ENCODE measurements around the gene C20orf96. TPM values are rescaled to one million over a fixed set of nuclear protein-coding genes. Genes with fewer than 3 reads are reported as not detected.

The C20orf96 gene
- total and polyA plus RNA-seq, 4 donors: 0.70 to 2.6 (median 1.7) TPM

DNA sequence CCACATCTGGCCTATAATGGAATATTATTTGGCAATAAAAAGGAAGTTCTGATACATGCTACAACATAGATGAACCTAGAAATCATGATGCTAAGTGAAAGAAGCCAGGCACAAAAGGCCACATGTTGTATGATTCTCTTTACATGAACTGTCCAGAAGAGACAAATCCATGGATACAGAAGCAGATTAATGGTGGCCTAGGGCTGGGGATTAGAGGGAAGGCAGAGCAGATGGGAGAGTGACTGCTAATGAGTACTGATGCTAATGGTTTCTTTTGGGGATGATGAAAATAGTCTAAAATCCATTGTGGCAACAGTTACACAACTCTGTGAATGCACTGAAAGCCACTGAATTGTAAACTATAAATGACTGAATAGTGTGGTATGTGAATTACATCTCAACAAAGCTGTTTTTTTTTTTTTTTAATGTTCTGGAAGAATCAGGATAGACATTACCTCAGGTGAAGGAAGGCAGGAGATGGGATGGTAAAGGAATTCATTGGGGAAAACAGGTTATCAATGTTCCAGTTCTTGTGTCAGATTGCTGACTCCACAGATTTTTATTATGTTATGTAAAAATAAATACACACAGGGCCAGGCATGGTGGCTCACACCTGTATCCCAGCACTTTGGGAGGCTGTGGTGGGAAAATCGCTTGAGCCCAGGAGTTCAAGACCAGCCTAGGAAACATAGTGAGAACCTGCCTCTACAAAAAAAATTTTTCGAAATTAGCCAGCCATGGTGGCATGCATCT lies 25.9 kb upstream of the C20orf96 start:
- Histone ChIP-seq H3K9ac (ENCODE audit: low read depth in 1 of 2, low read length in 2 of 2) (no peak overlapping the region), H3K4me1 (ENCODE audit: control insufficient read depth in 4 of 4, insufficient read depth in 4 of 4, low read length in 3 of 4) (no peaks in the 10 kb centered on the region), H3K36me3 (ENCODE audit: control insufficient read depth in 4 of 4, insufficient read depth in 3 of 4, low read depth in 1 of 4, low read length in 3 of 4) (no peaks in the 10 kb centered on the region), H3K27me3 (ENCODE audit: control insufficient read depth in 4 of 4, insufficient read depth in 4 of 4, low read length in 3 of 4) (no peaks in the 10 kb centered on the region), H3K9me3 (ENCODE audit: control insufficient read depth in 4 of 4, low read length in 3 of 4) (no peaks in the 10 kb centered on the region), H3K4me3 (ENCODE audit: low read depth in 1 of 3, low read length in 3 of 3) (no peak overlapping the region), H3K27ac (ENCODE audit: low read depth in 1 of 2, low read length in 2 of 2) (no peak overlapping the region)
- DNase-seq (ENCODE audit: low spot score): no peak
- no peak for TF ChIP-seq JUND (IDR thresholded peaks at IDR 0.05)
- no peak for TF ChIP-seq FOXA2 (IDR thresholded peaks at IDR 0.05)
- TF ChIP-seq SP1 (IDR thresholded peaks at IDR 0.05): no peak
- no peak for TF ChIP-seq TAF1 (conservative IDR thresholded peaks at IDR 0.05)
- TF ChIP-seq RXRA (IDR thresholded peaks at IDR 0.05): no peak
- no peak for TF ChIP-seq HNF4G (IDR thresholded peaks at IDR 0.05)
- TF ChIP-seq, protein P1, sequence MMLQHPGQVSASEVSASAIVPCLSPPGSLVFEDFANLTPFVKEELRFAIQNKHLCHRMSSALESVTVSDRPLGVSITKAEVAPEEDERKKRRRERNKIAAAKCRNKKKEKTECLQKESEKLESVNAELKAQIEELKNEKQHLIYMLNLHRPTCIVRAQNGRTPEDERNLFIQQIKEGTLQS (IDR thresholded peaks at IDR 0.05): no peak
- no peak for TF ChIP-seq HNF4A (conservative IDR thresholded peaks at IDR 0.05)
- TF ChIP-seq RAD21 (IDR thresholded peaks at IDR 0.05): no peak
- TF ChIP-seq FOXA1 (IDR thresholded peaks at IDR 0.05): no peak
- TF ChIP-seq, protein P2, sequence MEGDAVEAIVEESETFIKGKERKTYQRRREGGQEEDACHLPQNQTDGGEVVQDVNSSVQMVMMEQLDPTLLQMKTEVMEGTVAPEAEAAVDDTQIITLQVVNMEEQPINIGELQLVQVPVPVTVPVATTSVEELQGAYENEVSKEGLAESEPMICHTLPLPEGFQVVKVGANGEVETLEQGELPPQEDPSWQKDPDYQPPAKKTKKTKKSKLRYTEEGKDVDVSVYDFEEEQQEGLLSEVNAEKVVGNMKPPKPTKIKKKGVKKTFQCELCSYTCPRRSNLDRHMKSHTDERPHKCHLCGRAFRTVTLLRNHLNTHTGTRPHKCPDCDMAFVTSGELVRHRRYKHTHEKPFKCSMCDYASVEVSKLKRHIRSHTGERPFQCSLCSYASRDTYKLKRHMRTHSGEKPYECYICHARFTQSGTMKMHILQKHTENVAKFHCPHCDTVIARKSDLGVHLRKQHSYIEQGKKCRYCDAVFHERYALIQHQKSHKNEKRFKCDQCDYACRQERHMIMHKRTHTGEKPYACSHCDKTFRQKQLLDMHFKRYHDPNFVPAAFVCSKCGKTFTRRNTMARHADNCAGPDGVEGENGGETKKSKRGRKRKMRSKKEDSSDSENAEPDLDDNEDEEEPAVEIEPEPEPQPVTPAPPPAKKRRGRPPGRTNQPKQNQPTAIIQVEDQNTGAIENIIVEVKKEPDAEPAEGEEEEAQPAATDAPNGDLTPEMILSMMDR (IDR thresholded peaks at IDR 0.05; ENCODE audit: low read depth, low read length, missing input control): no peak
- no peak for TF ChIP-seq GABPA (IDR thresholded peaks at IDR 0.05 in 1 of 2, conservative IDR thresholded peaks at IDR 0.05 in 1 of 2)
- 92% methylated on average over 2 of the region's 2 CpGs for WGBS

DNA sequence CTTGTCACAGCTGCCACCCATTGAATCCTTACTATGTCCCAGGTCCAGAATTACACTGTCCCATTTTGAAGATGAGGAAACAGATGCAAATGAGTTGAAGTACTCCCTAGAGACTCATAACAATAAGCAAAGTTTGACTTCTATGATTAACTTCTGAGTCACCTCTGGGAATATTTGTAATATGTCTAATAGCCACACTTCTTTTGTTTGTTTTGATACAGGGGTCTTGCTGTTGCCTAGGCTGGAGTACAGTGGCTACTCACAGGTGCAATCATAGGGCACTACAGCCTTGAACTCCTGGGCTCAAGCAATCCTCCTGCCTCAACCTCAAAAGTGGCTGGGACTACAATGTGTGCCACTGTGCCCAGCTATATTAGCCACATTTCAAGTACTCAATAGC lies 23.4 kb upstream of the C20orf96 start:
- TF ChIP-seq, protein P3, sequence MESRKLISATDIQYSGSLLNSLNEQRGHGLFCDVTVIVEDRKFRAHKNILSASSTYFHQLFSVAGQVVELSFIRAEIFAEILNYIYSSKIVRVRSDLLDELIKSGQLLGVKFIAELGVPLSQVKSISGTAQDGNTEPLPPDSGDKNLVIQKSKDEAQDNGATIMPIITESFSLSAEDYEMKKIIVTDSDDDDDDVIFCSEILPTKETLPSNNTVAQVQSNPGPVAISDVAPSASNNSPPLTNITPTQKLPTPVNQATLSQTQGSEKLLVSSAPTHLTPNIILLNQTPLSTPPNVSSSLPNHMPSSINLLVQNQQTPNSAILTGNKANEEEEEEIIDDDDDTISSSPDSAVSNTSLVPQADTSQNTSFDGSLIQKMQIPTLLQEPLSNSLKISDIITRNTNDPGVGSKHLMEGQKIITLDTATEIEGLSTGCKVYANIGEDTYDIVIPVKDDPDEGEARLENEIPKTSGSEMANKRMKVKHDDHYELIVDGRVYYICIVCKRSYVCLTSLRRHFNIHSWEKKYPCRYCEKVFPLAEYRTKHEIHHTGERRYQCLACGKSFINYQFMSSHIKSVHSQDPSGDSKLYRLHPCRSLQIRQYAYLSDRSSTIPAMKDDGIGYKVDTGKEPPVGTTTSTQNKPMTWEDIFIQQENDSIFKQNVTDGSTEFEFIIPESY (IDR thresholded peaks at IDR 0.05): no peak
- TF ChIP-seq FOXA2 (IDR thresholded peaks at IDR 0.05): no peak
- no peak for TF ChIP-seq JUND (IDR thresholded peaks at IDR 0.05)
- TF ChIP-seq GABPA (IDR thresholded peaks at IDR 0.05 in 1 of 2, conservative IDR thresholded peaks at IDR 0.05 in 1 of 2): no peak
- TF ChIP-seq RXRA (IDR thresholded peaks at IDR 0.05): no peak
- TF ChIP-seq HNF4G (IDR thresholded peaks at IDR 0.05): no peak
- TF ChIP-seq, protein P4, sequence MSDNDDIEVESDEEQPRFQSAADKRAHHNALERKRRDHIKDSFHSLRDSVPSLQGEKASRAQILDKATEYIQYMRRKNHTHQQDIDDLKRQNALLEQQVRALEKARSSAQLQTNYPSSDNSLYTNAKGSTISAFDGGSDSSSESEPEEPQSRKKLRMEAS (IDR thresholded peaks at IDR 0.05): no peak
- no peak for TF ChIP-seq RAD21 (IDR thresholded peaks at IDR 0.05)
- TF ChIP-seq, protein P2 (IDR thresholded peaks at IDR 0.05; ENCODE audit: low read depth, low read length, missing input control): no peak
- no peak for TF ChIP-seq FOXA1 (IDR thresholded peaks at IDR 0.05)
- no peak for TF ChIP-seq NR2F2 (IDR thresholded peaks at IDR 0.05)
- TF ChIP-seq YY1 (IDR thresholded peaks at IDR 0.05): no peak
- TF ChIP-seq TAF1 (conservative IDR thresholded peaks at IDR 0.05): no peak
- no peak for TF ChIP-seq EGR1 (IDR thresholded peaks at IDR 0.05; ENCODE audit: low read depth in 2 of 2)
- no peak for TF ChIP-seq HNF4A (conservative IDR thresholded peaks at IDR 0.05)
- TF ChIP-seq, protein P5, sequence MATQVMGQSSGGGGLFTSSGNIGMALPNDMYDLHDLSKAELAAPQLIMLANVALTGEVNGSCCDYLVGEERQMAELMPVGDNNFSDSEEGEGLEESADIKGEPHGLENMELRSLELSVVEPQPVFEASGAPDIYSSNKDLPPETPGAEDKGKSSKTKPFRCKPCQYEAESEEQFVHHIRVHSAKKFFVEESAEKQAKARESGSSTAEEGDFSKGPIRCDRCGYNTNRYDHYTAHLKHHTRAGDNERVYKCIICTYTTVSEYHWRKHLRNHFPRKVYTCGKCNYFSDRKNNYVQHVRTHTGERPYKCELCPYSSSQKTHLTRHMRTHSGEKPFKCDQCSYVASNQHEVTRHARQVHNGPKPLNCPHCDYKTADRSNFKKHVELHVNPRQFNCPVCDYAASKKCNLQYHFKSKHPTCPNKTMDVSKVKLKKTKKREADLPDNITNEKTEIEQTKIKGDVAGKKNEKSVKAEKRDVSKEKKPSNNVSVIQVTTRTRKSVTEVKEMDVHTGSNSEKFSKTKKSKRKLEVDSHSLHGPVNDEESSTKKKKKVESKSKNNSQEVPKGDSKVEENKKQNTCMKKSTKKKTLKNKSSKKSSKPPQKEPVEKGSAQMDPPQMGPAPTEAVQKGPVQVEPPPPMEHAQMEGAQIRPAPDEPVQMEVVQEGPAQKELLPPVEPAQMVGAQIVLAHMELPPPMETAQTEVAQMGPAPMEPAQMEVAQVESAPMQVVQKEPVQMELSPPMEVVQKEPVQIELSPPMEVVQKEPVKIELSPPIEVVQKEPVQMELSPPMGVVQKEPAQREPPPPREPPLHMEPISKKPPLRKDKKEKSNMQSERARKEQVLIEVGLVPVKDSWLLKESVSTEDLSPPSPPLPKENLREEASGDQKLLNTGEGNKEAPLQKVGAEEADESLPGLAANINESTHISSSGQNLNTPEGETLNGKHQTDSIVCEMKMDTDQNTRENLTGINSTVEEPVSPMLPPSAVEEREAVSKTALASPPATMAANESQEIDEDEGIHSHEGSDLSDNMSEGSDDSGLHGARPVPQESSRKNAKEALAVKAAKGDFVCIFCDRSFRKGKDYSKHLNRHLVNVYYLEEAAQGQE (IDR thresholded peaks at IDR 0.05): no peak
- TF ChIP-seq, protein P1 (IDR thresholded peaks at IDR 0.05): no peak
- DNase-seq (ENCODE audit: low spot score): no peak
- Histone ChIP-seq H3K9ac (ENCODE audit: low read depth in 1 of 2, low read length in 2 of 2) (no peak overlapping the region), H3K4me3 (ENCODE audit: low read depth in 1 of 3, low read length in 3 of 3) (no peak overlapping the region), H3K4me1 (ENCODE audit: control insufficient read depth in 4 of 4, insufficient read depth in 4 of 4, low read length in 3 of 4) (no peaks in the 10 kb centered on the region), H3K36me3 (ENCODE audit: control insufficient read depth in 4 of 4, insufficient read depth in 3 of 4, low read depth in 1 of 4, low read length in 3 of 4) (no peaks in the 10 kb centered on the region), H3K27me3 (ENCODE audit: control insufficient read depth in 4 of 4, insufficient read depth in 4 of 4, low read length in 3 of 4) (no peaks in the 10 kb centered on the region), H3K9me3 (ENCODE audit: control insufficient read depth in 4 of 4, low read length in 3 of 4) (no peaks in the 10 kb centered on the region), H3K27ac (ENCODE audit: low read depth in 1 of 2, low read length in 2 of 2) (no peak overlapping the region)
